ENCODE data around the gene KLHL17. TPM values are rescaled to one million over a fixed set of nuclear protein-coding genes. Genes with fewer than 3 reads are reported as not detected.
A peak's percentile ranks its signal among the peaks of the same experiment; 100 is the strongest.

Gene KLHL17
- total and polyA plus RNA-seq, 9 of the 15 experiments (the other 6 are each of a cell fraction or from before 2014, with no cell fraction given), result 0.14 to 84.8 (median 13.0) TPM

GRCh38 chr1:941588-942383 is 18.6 kb upstream of the KLHL17 start (continued):
- TF ChIP-seq, protein P1, sequence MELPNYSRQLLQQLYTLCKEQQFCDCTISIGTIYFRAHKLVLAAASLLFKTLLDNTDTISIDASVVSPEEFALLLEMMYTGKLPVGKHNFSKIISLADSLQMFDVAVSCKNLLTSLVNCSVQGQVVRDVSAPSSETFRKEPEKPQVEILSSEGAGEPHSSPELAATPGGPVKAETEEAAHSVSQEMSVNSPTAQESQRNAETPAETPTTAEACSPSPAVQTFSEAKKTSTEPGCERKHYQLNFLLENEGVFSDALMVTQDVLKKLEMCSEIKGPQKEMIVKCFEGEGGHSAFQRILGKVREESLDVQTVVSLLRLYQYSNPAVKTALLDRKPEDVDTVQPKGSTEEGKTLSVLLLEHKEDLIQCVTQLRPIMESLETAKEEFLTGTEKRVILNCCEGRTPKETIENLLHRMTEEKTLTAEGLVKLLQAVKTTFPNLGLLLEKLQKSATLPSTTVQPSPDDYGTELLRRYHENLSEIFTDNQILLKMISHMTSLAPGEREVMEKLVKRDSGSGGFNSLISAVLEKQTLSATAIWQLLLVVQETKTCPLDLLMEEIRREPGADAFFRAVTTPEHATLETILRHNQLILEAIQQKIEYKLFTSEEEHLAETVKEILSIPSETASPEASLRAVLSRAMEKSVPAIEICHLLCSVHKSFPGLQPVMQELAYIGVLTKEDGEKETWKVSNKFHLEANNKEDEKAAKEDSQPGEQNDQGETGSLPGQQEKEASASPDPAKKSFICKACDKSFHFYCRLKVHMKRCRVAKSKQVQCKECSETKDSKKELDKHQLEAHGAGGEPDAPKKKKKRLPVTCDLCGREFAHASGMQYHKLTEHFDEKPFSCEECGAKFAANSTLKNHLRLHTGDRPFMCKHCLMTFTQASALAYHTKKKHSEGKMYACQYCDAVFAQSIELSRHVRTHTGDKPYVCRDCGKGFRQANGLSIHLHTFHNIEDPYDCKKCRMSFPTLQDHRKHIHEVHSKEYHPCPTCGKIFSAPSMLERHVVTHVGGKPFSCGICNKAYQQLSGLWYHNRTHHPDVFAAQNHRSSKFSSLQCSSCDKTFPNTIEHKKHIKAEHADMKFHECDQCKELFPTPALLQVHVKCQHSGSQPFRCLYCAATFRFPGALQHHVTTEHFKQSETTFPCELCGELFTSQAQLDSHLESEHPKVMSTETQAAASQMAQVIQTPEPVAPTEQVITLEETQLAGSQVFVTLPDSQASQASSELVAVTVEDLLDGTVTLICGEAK (IDR thresholded peaks at IDR 0.05), result no peak
- TF ChIP-seq, protein P1 (CRISPR knock-in tag; IDR thresholded peaks at IDR 0.05), result no peak
- TF ChIP-seq, protein P2, sequence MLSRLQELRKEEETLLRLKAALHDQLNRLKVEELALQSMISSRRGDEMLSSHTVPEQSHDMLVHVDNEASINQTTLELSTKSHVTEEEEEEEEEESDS (CRISPR knock-in tag; IDR thresholded peaks at IDR 0.05), result no peak
- peak in 1 of 2 experiments; percentile 71; a peak in 1 of 4 replicates for TF ChIP-seq SIN3A (IDR thresholded peaks at IDR 0.05; ENCODE audit: borderline replicate concordance in 2 of 2, control insufficient read depth in 1 of 2, low read depth in 2 of 2, low read length in 2 of 2)
- TF ChIP-seq, protein P3, sequence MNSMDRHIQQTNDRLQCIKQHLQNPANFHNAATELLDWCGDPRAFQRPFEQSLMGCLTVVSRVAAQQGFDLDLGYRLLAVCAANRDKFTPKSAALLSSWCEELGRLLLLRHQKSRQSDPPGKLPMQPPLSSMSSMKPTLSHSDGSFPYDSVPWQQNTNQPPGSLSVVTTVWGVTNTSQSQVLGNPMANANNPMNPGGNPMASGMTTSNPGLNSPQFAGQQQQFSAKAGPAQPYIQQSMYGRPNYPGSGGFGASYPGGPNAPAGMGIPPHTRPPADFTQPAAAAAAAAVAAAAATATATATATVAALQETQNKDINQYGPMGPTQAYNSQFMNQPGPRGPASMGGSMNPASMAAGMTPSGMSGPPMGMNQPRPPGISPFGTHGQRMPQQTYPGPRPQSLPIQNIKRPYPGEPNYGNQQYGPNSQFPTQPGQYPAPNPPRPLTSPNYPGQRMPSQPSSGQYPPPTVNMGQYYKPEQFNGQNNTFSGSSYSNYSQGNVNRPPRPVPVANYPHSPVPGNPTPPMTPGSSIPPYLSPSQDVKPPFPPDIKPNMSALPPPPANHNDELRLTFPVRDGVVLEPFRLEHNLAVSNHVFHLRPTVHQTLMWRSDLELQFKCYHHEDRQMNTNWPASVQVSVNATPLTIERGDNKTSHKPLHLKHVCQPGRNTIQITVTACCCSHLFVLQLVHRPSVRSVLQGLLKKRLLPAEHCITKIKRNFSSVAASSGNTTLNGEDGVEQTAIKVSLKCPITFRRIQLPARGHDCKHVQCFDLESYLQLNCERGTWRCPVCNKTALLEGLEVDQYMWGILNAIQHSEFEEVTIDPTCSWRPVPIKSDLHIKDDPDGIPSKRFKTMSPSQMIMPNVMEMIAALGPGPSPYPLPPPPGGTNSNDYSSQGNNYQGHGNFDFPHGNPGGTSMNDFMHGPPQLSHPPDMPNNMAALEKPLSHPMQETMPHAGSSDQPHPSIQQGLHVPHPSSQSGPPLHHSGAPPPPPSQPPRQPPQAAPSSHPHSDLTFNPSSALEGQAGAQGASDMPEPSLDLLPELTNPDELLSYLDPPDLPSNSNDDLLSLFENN (IDR thresholded peaks at IDR 0.05; ENCODE audit: low read depth in 2 of 2, low read length in 2 of 2), result no peak
- TF ChIP-seq TEAD4 (IDR thresholded peaks at IDR 0.05; ENCODE audit: low read length), result 0 out of 2 replicates have a peak, but pooled peaks have one; percentile 22
- no peak for TF ChIP-seq TEAD4 (CRISPR knock-in tag; IDR thresholded peaks at IDR 0.05; ENCODE audit: borderline replicate concordance)
- TF ChIP-seq, protein P4, sequence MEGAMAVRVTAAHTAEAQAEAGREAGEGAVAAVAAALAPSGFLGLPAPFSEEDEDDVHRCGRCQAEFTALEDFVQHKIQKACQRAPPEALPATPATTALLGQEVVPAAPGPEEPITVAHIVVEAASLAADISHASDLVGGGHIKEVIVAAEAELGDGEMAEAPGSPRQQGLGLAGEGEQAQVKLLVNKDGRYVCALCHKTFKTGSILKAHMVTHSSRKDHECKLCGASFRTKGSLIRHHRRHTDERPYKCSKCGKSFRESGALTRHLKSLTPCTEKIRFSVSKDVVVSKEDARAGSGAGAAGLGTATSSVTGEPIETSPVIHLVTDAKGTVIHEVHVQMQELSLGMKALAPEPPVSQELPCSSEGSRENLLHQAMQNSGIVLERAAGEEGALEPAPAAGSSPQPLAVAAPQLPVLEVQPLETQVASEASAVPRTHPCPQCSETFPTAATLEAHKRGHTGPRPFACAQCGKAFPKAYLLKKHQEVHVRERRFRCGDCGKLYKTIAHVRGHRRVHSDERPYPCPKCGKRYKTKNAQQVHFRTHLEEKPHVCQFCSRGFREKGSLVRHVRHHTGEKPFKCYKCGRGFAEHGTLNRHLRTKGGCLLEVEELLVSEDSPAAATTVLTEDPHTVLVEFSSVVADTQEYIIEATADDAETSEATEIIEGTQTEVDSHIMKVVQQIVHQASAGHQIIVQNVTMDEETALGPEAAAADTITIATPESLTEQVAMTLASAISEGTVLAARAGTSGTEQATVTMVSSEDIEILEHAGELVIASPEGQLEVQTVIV (CRISPR knock-in tag; IDR thresholded peaks at IDR 0.05; ENCODE audit: borderline replicate concordance), result no peak
- no peak for TF ChIP-seq SP2 (IDR thresholded peaks at IDR 0.05; ENCODE audit: extremely low read depth, low read depth, low read length, poor library complexity, severe bottlenecking)
- TF ChIP-seq RBM39 (optimal IDR thresholded peaks at IDR 0.05; ENCODE audit: low read depth, low read length), result no peak
